GM23338 (cell line): Measurements from ENCODE around the gene HEYL. TPM values are rescaled to one million over a fixed set of nuclear protein-coding genes. Genes with fewer than 3 reads are reported as not detected.

ENCODE experiments used
- ATAC-seq: fragments of 200-7000 bp; cut with Tn5 transposase; 3 replicates; pipeline ENCODE4 v1.9.1; 2020
- DNase-seq: peaks from one replicate; pipeline ENCODE4 v3.0.0-alpha.2; 2015; ENCODE audit warnings: low spot score
- H2AFZ ChIP-seq: fragments of 200-600 bp; sonication (generic); 2 replicates; pipeline ENCODE4 v1.8.0; 2016; ENCODE audit warnings: antibody characterized with exemption, mild to moderate bottlenecking, moderate library complexity
- H3F3A ChIP-seq: fragments of 200-600 bp; sonication (generic); replicated peaks from 2 replicates; pipeline ENCODE4 v1.8.0; 2017; ENCODE audit warnings: antibody characterized with exemption, mixed run types, low read depth
- H3K27ac ChIP-seq: fragments of 200-600 bp; sonication (generic); 2 replicates; pipeline ENCODE4 v1.6.1; 2016; ENCODE audit warnings: low read depth
- H3K27me3 ChIP-seq: fragments of 200-600 bp; sonication (generic); 2 replicates; pipeline ENCODE4 v1.8.0; 2016; ENCODE audit warnings: mild to moderate bottlenecking, mixed run types, moderate library complexity; ENCODE audit not compliant: insufficient read depth
- H3K36me3 ChIP-seq: fragments of 200-600 bp; sonication (generic); 2 replicates; pipeline ENCODE4 v1.8.0; 2016; ENCODE audit warnings: mild to moderate bottlenecking; ENCODE audit not compliant: insufficient read depth
- H3K4me1 ChIP-seq: fragments of 200-600 bp; sonication (generic); 2 replicates; pipeline ENCODE4 v1.8.0; 2016; ENCODE audit warnings: mild to moderate bottlenecking, moderate library complexity; ENCODE audit not compliant: insufficient read depth
- H3K4me2 ChIP-seq: fragments of 200-600 bp; sonication (generic); 2 replicates; pipeline ENCODE4 v1.7.1; 2017; ENCODE audit warnings: mixed run types
- H3K4me3 ChIP-seq: fragments of 200-600 bp; sonication (generic); 2 replicates; pipeline ENCODE4 v1.6.1; 2016; ENCODE audit warnings: mixed run types
- H3K79me2 ChIP-seq: fragments of 200-600 bp; sonication (generic); replicated peaks from 2 replicates; pipeline ENCODE4 v1.8.0; 2017; ENCODE audit warnings: mild to moderate bottlenecking; ENCODE audit not compliant: insufficient read depth
- H3K9me2 ChIP-seq: fragments of 200-600 bp; sonication (generic); 2 replicates; pipeline ENCODE4 v1.8.0; 2017; ENCODE audit not compliant: insufficient read depth
- H4K20me1 ChIP-seq: fragments of 200-600 bp; sonication (generic); replicated peaks from 2 replicates; pipeline ENCODE4 v1.8.0; 2017; ENCODE audit warnings: mild to moderate bottlenecking; ENCODE audit not compliant: insufficient read depth
- H3K27ac Mint-ChIP-seq: 2 replicates; pipeline ENCODE4 v1.8.0; 2020; ENCODE audit warnings: inconsistent platforms, mild to moderate bottlenecking, moderate library complexity, mixed read lengths
- H3K27me3 Mint-ChIP-seq: 3 replicates; pipeline ENCODE4 v1.8.0; 2022; ENCODE audit warnings: low read depth, mild to moderate bottlenecking, moderate library complexity, mixed read lengths, inconsistent platforms; ENCODE audit not compliant: insufficient read depth, poor library complexity
- H3K36me3 Mint-ChIP-seq: 3 replicates; pipeline ENCODE4 v1.8.0; 2021; ENCODE audit warnings: low read depth, mild to moderate bottlenecking, inconsistent platforms, moderate library complexity, mixed read lengths
- H3K4me1 Mint-ChIP-seq: 3 replicates; pipeline ENCODE4 v1.8.0; 2020; ENCODE audit warnings: mild to moderate bottlenecking, inconsistent platforms, mixed read lengths
- H3K4me3 Mint-ChIP-seq: 3 replicates; pipeline ENCODE4 v1.8.0; 2021; ENCODE audit warnings: moderate library complexity, mild to moderate bottlenecking, inconsistent platforms, mixed read lengths
- H3K9me3 Mint-ChIP-seq: 3 replicates; pipeline ENCODE4 v1.8.0; 2020; ENCODE audit warnings: moderate library complexity, mild to moderate bottlenecking, inconsistent platforms, mixed read lengths
- CREB1 ChIP-seq: fragments of 250-450 bp; sonication (Bioruptor Pico); IDR thresholded peaks from 2 replicates; pipeline ENCODE4 v1.5.0; 2020; ENCODE audit warnings: low read depth, mild to moderate bottlenecking, moderate library complexity
- CTCF ChIP-seq, 2 experiments: fragments of 200-600 bp in 1 of 2; sonication (generic) in 1 of 2; conservative IDR thresholded peaks; 2 replicates each; pipeline versions ENCODE4 v1.5.1 to v1.6.1; 2016 to 2017; ENCODE audit warnings: antibody characterized with exemption in 2 of 2, low read depth in 2 of 2, mild to moderate bottlenecking in 2 of 2, moderate library complexity in 1 of 2
- ETS1 ChIP-seq: IDR thresholded peaks from 2 replicates; pipeline ENCODE4 v1.6.1; 2016; ENCODE audit warnings: antibody characterized with exemption
- EZH2 ChIP-seq: fragments of 200-600 bp; sonication (generic); IDR thresholded peaks from one replicate; pipeline ENCODE4 v1.8.0; 2017; ENCODE audit warnings: antibody characterized with exemption, mild to moderate bottlenecking, low read depth; ENCODE audit not compliant: unreplicated experiment
- EZH2phosphoT487 ChIP-seq: fragments of 200-600 bp; sonication (generic); IDR thresholded peaks from one replicate; pipeline ENCODE4 v1.8.1; 2018; ENCODE audit warnings: antibody characterized with exemption; ENCODE audit not compliant: unreplicated experiment
- JUNB ChIP-seq: IDR thresholded peaks from one replicate; pipeline ENCODE4 v1.6.1; 2016; ENCODE audit warnings: antibody characterized with exemption; ENCODE audit not compliant: unreplicated experiment
- NANOG ChIP-seq: IDR thresholded peaks from 2 replicates; pipeline ENCODE4 v1.6.1; 2016; ENCODE audit warnings: antibody characterized with exemption, borderline replicate concordance
- POLR2AphosphoS5 ChIP-seq: IDR thresholded peaks from 2 replicates; pipeline ENCODE4 v1.6.1; 2016; ENCODE audit warnings: antibody characterized with exemption, low read depth
- REST ChIP-seq: IDR thresholded peaks from one replicate; pipeline ENCODE4 v1.6.1; 2018; ENCODE audit warnings: antibody characterized with exemption; ENCODE audit not compliant: unreplicated experiment
- STAT1 ChIP-seq: IDR thresholded peaks from one replicate; pipeline ENCODE4 v1.6.1; 2016; ENCODE audit warnings: antibody characterized with exemption; ENCODE audit not compliant: unreplicated experiment
- ZNF114 ChIP-seq: fragments of 250-450 bp; sonication (Bioruptor Pico); IDR thresholded peaks from 2 replicates; pipeline ENCODE4 v1.5.0; 2020; ENCODE audit warnings: mild to moderate bottlenecking, moderate library complexity
- ZNF331 ChIP-seq: fragments of 250-450 bp; sonication (Bioruptor Pico); IDR thresholded peaks from 2 replicates; pipeline ENCODE4 v1.5.0; 2020; ENCODE audit warnings: low read depth, mild to moderate bottlenecking, moderate library complexity
- ZNF462 ChIP-seq: fragments of 250-450 bp; sonication (Bioruptor Pico); IDR thresholded peaks from 2 replicates; pipeline ENCODE4 v1.5.0; 2020; ENCODE audit warnings: mild to moderate bottlenecking, moderate library complexity
- polyA plus RNA-seq: library from polyadenylated mRNA; unstranded; fragments of >200 nt; fragmentation: Nextera tagmentation; extraction: Ambion mirVana; gene quantifications from 2 replicates; pipeline ENCODE4 v1.2.1, GENCODE V29; 2016
- total RNA-seq: library from RNA; depleted of rRNA; stranded (reverse); fragments of >200 nt; shearing (Covaris generic); gene quantifications from 2 replicates; pipeline ENCODE4 v1.2.3, GENCODE V29; 2014

HEYL gene
- total and polyA plus RNA-seq, 2 experiments from 2014 or later, result 1.6 to 4.5 TPM

- no peaks in the 10 kb centered on the region for H3K4me1 Mint-ChIP-seq
- Histone ChIP-seq H3K4me3 (no peak overlapping the region), H3F3A (no peaks in the 10 kb centered on the region), H3K4me2 (no peak overlapping the region), H3K9me2 (no peaks in the 10 kb centered on the region), H3K36me3 (no peaks in the 10 kb centered on the region), H3K27ac (no peak overlapping the region), H2AFZ (no peak overlapping the region), H4K20me1 (0 out of 2 replicates have a peak, but pooled peaks cover 3% of the 10 kb centered on the region), H3K27me3 (peaks cover 7% of the 10 kb centered on the region; the same call in 1 of the 2 replicates), H3K4me1 (no peaks in the 10 kb centered on the region), H3K79me2 (no peaks in the 10 kb centered on the region)
- no peaks in the 10 kb centered on the region; the same call in 2 of the 3 replicates for H3K36me3 Mint-ChIP-seq
- ATAC-seq (no peak), DNase-seq (no peak)
- TF ChIP-seq EZH2 (no peak), CREB1 (no peak), EZH2phosphoT487 (no peak), ZNF114 (CRISPR knock-in tag) (no peak), ETS1 (no peak), ZNF462 (CRISPR knock-in tag) (no peak), JUNB (no peak), CTCF (conservative IDR thresholded peaks at IDR 0.05; ENCODE audit: low read depth in 2 of 2) (no peak), NANOG (no peak), POLR2AphosphoS5 (no peak), STAT1 (no peak), REST (no peak), ZNF331 (CRISPR knock-in tag) (no peak)
- no peak overlapping the region for H3K4me3 Mint-ChIP-seq
- H3K27ac Mint-ChIP-seq, result no peak overlapping the region
- H3K27me3 Mint-ChIP-seq, result peaks cover 17% of the 10 kb centered on the region
- peaks cover 2% of the 10 kb centered on the region; the same call in 1 of the 3 replicates for H3K9me3 Mint-ChIP-seq
These were observed 12.8 kb downstream of the HEYL start for GRCh38 chr1:39626646-39627045.
